Measurements from ENCODE around the gene MB21D2.

Gene MB21D2

DNA sequence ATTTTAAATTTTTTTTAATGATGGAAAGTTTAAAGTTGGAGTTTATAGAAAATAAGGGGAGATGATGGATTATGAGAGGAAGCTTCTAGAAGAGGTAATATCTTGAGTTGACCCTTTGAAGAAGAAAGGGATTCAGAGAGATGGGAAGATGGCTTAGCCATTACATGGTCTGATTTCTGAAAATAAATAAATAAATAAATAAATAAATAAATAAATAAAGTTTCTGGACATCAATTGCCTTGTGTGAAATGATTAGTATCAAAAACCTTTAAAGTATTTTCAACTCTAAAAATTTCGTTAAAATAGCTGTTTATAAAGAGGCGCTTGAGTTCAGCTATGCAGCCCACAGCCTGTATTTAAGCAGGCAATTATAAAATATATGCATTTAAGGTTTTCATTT is 93.3 kb downstream of the MB21D2 start (continued):
- TF ChIP-seq, protein P1, sequence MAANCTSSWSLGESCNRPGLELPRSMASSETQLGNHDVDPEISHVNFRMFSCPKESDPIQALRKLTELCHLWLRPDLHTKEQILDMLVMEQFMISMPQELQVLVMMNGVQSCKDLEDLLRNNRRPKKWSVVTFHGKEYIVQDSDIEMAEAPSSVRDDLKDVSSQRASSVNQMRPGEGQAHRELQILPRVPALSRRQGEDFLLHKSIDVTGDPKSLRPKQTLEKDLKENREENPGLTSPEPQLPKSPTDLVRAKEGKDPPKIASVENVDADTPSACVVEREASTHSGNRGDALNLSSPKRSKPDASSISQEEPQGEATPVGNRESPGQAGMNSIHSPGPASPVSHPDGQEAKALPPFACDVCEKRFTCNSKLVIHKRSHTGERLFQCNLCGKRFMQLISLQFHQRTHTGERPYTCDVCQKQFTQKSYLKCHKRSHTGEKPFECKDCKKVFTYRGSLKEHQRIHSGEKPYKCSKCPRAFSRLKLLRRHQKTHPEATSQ (tag by site-specific recombination; IDR thresholded peaks at IDR 0.05), result no peak
- TF ChIP-seq CTCF (tag by site-specific recombination; IDR thresholded peaks at IDR 0.05) (no peak), ZNF426 (tag by site-specific recombination; IDR thresholded peaks at IDR 0.05) (peak; percentile 67)

GRCh38 chr3:192821161-192821560 is 96.5 kb downstream of the MB21D2 start:
- CTCF ChIA-PET, result interaction anchor here (1.0 kb wide), 1 partner anchor 220 kb away, joined by 4 read pairs; no protein-coding TSS in a partner anchor
- Histone ChIP-seq H3K4me3 (ENCODE audit: low read depth, low read length) (no peak overlapping the region), H3K27ac (ENCODE audit: extremely low read depth, low read depth, low read length) (no peak overlapping the region), H3K4me1 (ENCODE audit: control insufficient read depth, insufficient read depth, low read length) (peaks cover 19% of the 10 kb centered on the region), H3K9me3 (ENCODE audit: control insufficient read depth, insufficient read depth, low read depth, low read length) (no peaks in the 10 kb centered on the region), H3K36me3 (ENCODE audit: control insufficient read depth in 2 of 2, insufficient read depth in 1 of 2, low read length in 2 of 2) (no peaks in the 10 kb centered on the region)
- TF ChIP-seq IKZF3 (tag by site-specific recombination; IDR thresholded peaks at IDR 0.05) (no peak), ZNF202 (tag by site-specific recombination; IDR thresholded peaks at IDR 0.05; ENCODE audit: borderline replicate concordance) (no peak), ZNF791 (tag by site-specific recombination; IDR thresholded peaks at IDR 0.05) (no peak), ZNF792 (tag by site-specific recombination; IDR thresholded peaks at IDR 0.05) (no peak), ZNF624 (tag by site-specific recombination; IDR thresholded peaks at IDR 0.05) (no peak), PRDM6 (tag by site-specific recombination; IDR thresholded peaks at IDR 0.05) (no peak), EGR2 (tag by site-specific recombination; IDR thresholded peaks at IDR 0.05; ENCODE audit: low read depth) (no peak)
- POLR2A ChIA-PET, result no interaction called here

- peaks cover 16% of the 10 kb centered on the region for H3K4me1 ChIP-seq (ENCODE audit: control insufficient read depth, insufficient read depth, low read length)
- ChIA-PET POLR2A (interaction anchor here (1.3 kb wide), 1 partner anchor 59 kb away, joined by 3 read pairs; no protein-coding TSS in a partner anchor), CTCF (interaction anchor here (8.5 kb wide), 1 partner anchor 223 kb away, joined by 132 read pairs; no protein-coding TSS in a partner anchor)
- no peak overlapping the region for H3K27ac ChIP-seq (ENCODE audit: extremely low read depth, low read depth, low read length)
- no peaks in the 10 kb centered on the region for H3K36me3 ChIP-seq (ENCODE audit: control insufficient read depth in 2 of 2, insufficient read depth in 1 of 2, low read length in 2 of 2)
- no peak overlapping the region for H3K4me3 ChIP-seq (ENCODE audit: low read depth, low read length)
- H3K9me3 ChIP-seq (ENCODE audit: control insufficient read depth, insufficient read depth, low read depth, low read length), result no peaks in the 10 kb centered on the region
- no peak for TF ChIP-seq ZNF350 (tag by site-specific recombination; IDR thresholded peaks at IDR 0.05)
- TF ChIP-seq ZNF24 (tag by site-specific recombination; IDR thresholded peaks at IDR 0.05), result no peak
- TF ChIP-seq ZNF174 (tag by site-specific recombination; IDR thresholded peaks at IDR 0.05), result no peak
- TF ChIP-seq, protein P2, sequence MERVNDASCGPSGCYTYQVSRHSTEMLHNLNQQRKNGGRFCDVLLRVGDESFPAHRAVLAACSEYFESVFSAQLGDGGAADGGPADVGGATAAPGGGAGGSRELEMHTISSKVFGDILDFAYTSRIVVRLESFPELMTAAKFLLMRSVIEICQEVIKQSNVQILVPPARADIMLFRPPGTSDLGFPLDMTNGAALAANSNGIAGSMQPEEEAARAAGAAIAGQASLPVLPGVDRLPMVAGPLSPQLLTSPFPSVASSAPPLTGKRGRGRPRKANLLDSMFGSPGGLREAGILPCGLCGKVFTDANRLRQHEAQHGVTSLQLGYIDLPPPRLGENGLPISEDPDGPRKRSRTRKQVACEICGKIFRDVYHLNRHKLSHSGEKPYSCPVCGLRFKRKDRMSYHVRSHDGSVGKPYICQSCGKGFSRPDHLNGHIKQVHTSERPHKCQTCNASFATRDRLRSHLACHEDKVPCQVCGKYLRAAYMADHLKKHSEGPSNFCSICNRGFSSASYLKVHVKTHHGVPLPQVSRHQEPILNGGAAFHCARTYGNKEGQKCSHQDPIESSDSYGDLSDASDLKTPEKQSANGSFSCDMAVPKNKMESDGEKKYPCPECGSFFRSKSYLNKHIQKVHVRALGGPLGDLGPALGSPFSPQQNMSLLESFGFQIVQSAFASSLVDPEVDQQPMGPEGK (tag by site-specific recombination; IDR thresholded peaks at IDR 0.05), result no peak
- TF ChIP-seq, protein P3, sequence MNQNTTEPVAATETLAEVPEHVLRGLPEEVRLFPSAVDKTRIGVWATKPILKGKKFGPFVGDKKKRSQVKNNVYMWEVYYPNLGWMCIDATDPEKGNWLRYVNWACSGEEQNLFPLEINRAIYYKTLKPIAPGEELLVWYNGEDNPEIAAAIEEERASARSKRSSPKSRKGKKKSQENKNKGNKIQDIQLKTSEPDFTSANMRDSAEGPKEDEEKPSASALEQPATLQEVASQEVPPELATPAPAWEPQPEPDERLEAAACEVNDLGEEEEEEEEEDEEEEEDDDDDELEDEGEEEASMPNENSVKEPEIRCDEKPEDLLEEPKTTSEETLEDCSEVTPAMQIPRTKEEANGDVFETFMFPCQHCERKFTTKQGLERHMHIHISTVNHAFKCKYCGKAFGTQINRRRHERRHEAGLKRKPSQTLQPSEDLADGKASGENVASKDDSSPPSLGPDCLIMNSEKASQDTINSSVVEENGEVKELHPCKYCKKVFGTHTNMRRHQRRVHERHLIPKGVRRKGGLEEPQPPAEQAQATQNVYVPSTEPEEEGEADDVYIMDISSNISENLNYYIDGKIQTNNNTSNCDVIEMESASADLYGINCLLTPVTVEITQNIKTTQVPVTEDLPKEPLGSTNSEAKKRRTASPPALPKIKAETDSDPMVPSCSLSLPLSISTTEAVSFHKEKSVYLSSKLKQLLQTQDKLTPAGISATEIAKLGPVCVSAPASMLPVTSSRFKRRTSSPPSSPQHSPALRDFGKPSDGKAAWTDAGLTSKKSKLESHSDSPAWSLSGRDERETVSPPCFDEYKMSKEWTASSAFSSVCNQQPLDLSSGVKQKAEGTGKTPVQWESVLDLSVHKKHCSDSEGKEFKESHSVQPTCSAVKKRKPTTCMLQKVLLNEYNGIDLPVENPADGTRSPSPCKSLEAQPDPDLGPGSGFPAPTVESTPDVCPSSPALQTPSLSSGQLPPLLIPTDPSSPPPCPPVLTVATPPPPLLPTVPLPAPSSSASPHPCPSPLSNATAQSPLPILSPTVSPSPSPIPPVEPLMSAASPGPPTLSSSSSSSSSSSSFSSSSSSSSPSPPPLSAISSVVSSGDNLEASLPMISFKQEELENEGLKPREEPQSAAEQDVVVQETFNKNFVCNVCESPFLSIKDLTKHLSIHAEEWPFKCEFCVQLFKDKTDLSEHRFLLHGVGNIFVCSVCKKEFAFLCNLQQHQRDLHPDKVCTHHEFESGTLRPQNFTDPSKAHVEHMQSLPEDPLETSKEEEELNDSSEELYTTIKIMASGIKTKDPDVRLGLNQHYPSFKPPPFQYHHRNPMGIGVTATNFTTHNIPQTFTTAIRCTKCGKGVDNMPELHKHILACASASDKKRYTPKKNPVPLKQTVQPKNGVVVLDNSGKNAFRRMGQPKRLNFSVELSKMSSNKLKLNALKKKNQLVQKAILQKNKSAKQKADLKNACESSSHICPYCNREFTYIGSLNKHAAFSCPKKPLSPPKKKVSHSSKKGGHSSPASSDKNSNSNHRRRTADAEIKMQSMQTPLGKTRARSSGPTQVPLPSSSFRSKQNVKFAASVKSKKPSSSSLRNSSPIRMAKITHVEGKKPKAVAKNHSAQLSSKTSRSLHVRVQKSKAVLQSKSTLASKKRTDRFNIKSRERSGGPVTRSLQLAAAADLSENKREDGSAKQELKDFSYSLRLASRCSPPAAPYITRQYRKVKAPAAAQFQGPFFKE (tag by site-specific recombination; IDR thresholded peaks at IDR 0.05; ENCODE audit: borderline replicate concordance), result no peak
- no peak for TF ChIP-seq FEZF1 (tag by site-specific recombination; IDR thresholded peaks at IDR 0.05)
- no peak for TF ChIP-seq ZNF514 (tag by site-specific recombination; IDR thresholded peaks at IDR 0.05)
- TF ChIP-seq, protein P4, sequence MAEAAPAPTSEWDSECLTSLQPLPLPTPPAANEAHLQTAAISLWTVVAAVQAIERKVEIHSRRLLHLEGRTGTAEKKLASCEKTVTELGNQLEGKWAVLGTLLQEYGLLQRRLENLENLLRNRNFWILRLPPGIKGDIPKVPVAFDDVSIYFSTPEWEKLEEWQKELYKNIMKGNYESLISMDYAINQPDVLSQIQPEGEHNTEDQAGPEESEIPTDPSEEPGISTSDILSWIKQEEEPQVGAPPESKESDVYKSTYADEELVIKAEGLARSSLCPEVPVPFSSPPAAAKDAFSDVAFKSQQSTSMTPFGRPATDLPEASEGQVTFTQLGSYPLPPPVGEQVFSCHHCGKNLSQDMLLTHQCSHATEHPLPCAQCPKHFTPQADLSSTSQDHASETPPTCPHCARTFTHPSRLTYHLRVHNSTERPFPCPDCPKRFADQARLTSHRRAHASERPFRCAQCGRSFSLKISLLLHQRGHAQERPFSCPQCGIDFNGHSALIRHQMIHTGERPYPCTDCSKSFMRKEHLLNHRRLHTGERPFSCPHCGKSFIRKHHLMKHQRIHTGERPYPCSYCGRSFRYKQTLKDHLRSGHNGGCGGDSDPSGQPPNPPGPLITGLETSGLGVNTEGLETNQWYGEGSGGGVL (tag by site-specific recombination; IDR thresholded peaks at IDR 0.05), result no peak
These were observed 97.5 kb downstream of the MB21D2 start for GRCh38 chr3:192820161-192820560.

All from HEK293 (cell line).